ENCODE data around the gene SCARB1. TPM values are rescaled to one million over a fixed set of nuclear protein-coding genes. Genes with fewer than 3 reads are reported as not detected.
A peak's percentile ranks its signal among the peaks of the same experiment; 100 is the strongest.

Gene SCARB1
- total and polyA plus RNA-seq, 9 of the 15 experiments (the other 6 are each of a cell fraction or from before 2014, with no cell fraction given) = 0.56 to 157 (median 52.8) TPM

DNA sequence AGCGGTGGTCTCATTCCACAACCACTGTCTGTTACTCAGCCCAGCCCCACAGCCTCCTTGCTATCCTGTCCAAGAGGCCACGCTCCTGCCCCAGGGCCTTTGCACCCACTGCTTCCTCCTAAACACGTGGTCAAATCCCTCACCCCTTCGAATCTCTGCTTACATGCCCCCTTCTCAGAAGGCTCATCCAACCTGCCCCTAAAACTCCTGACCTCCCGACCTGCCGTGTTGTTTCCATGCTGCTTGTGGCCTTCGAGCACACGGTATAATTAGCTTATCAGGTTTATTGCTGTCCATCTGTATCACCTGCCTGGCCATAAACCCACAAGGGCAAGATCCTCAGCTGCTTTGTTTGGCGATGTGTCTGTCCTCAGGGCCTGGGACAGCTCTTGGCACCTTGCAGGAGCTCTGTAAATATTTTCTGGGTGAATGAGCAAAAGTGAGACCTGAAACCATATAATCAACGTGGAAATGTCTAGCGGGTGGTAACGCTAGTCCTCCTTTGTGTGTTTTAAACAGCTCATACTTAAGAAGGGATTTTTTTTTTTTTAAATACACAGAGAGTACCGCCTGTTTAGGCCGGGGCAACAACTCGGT is 36.0 kb downstream of the SCARB1 start:
- BruUV-seq (replicated peaks) = no TSS peak
- Histone ChIP-seq H3K36me3 (ENCODE audit: control insufficient read depth, insufficient read depth, low read length) (peaks cover 53% of the 10 kb centered on the region), H3K9ac (ENCODE audit: insufficient read depth in 1 of 2, low read depth in 2 of 2, low read length in 2 of 2) (peak overlapping the region in 1 of 2 experiments; percentile 7; a peak in 1 of 4 replicates), H3K4me2 (ENCODE audit: insufficient read depth, low read length) (no peak overlapping the region), H3K9me1 (ENCODE audit: control insufficient read depth, insufficient read depth, low read length) (peaks cover 4% of the 10 kb centered on the region), H3K4me3 (no peak overlapping the region), H2AFZ (ENCODE audit: low read depth, low read length) (no peak overlapping the region), H4K20me1 (replicated peaks; ENCODE audit: control insufficient read depth, insufficient read depth, low read length) (0 out of 2 replicates have a peak, but pooled peaks cover 10% of the 10 kb centered on the region), H3K4me1 (replicated peaks in 1 of 2; ENCODE audit: control insufficient read depth in 2 of 2, insufficient read depth in 2 of 2, low read length in 2 of 2) (peaks cover 4 to 13% of the 10 kb centered on the region in 2 experiments; a peak in 3 of 5 replicates), H3K27me3 (ENCODE audit: control insufficient read depth in 2 of 2, insufficient read depth in 2 of 2, low read length in 2 of 2) (no peaks in the 10 kb centered on the region), H3K9me3 (replicated peaks; ENCODE audit: control insufficient read depth, insufficient read depth, low read depth, low read length) (peaks cover 4% of the 10 kb centered on the region; the same call in 1 of the 2 replicates), H3K79me2 (ENCODE audit: control insufficient read depth, insufficient read depth, low read length) (peaks cover 77% of the 10 kb centered on the region), H3K27ac (ENCODE audit: extremely low read depth, low read depth, low read length) (no peak overlapping the region)
- ATAC-seq (no peak), DNase-seq (ENCODE audit: extremely low read depth in 1 of 4, low spot score in 3 of 4) (no peak), FAIRE-seq (no peak)
- ChIA-PET POLR2A (interaction anchor here (1.0 kb wide), 1 partner anchor 87 kb away, joined by 3 read pairs; the partner anchor contains the start of gene UBC), CTCF (ENCODE audit: low intra/inter-chr PET ratio) (no interaction called here)
- intact Hi-C loops (cut with micrococcal nuclease) = no loop called here
- 66% methylated on average over 15 of the region's 15 CpGs for WGBS (ENCODE audit: insufficient coverage, low coverage, missing lambda C conversion rate)
- in situ Hi-C loops (cut with MboI) = no loop called here
- TF ChIP-seq XRCC4 (IDR thresholded peaks at IDR 0.05; ENCODE audit: extremely low read depth, insufficient read depth, insufficient read length) = no peak
- TF ChIP-seq ZFX (CRISPR knock-in tag; IDR thresholded peaks at IDR 0.05) = no peak
- no peak for TF ChIP-seq RBM34 (IDR thresholded peaks at IDR 0.05; ENCODE audit: borderline replicate concordance, insufficient read depth, low read length)
- TF ChIP-seq MTF1 (CRISPR knock-in tag; IDR thresholded peaks at IDR 0.05; ENCODE audit: borderline replicate concordance) = no peak
- TF ChIP-seq, protein P1, sequence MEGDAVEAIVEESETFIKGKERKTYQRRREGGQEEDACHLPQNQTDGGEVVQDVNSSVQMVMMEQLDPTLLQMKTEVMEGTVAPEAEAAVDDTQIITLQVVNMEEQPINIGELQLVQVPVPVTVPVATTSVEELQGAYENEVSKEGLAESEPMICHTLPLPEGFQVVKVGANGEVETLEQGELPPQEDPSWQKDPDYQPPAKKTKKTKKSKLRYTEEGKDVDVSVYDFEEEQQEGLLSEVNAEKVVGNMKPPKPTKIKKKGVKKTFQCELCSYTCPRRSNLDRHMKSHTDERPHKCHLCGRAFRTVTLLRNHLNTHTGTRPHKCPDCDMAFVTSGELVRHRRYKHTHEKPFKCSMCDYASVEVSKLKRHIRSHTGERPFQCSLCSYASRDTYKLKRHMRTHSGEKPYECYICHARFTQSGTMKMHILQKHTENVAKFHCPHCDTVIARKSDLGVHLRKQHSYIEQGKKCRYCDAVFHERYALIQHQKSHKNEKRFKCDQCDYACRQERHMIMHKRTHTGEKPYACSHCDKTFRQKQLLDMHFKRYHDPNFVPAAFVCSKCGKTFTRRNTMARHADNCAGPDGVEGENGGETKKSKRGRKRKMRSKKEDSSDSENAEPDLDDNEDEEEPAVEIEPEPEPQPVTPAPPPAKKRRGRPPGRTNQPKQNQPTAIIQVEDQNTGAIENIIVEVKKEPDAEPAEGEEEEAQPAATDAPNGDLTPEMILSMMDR (IDR thresholded peaks at IDR 0.05 in 2 of 3, conservative IDR thresholded peaks at IDR 0.05 in 1 of 3; ENCODE audit: insufficient read depth in 2 of 3, low read depth in 1 of 3, low read length in 3 of 3) = no peak
- no peak for TF ChIP-seq ESRRB (CRISPR knock-in tag; IDR thresholded peaks at IDR 0.05; ENCODE audit: borderline replicate concordance)
- peak; percentile 83 for TF ChIP-seq BCOR (IDR thresholded peaks at IDR 0.05)
- no peak for TF ChIP-seq MEF2D (tag; conservative IDR thresholded peaks at IDR 0.05; ENCODE audit: low read depth)
- peak; percentile 33 to 63; a peak in 2 of 4 replicates for TF ChIP-seq KDM1A (IDR thresholded peaks at IDR 0.05)
- no peak for TF ChIP-seq SIN3B (IDR thresholded peaks at IDR 0.05; ENCODE audit: low read depth)
- no peak for TF ChIP-seq ZZZ3 (IDR thresholded peaks at IDR 0.05)
- no peak for TF ChIP-seq RAD21 (CRISPR knock-in tag; conservative IDR thresholded peaks at IDR 0.05 in 1 of 2, IDR thresholded peaks at IDR 0.05 in 1 of 2)
- no peak for TF ChIP-seq JUN (IDR thresholded peaks at IDR 0.05; ENCODE audit: borderline replicate concordance, low read depth, low read length)
- no peak for TF ChIP-seq JUN (CRISPR knock-in tag; IDR thresholded peaks at IDR 0.05; ENCODE audit: borderline replicate concordance)
- TF ChIP-seq SMARCA5 (IDR thresholded peaks at IDR 0.05) = peak; percentile 88
- TF ChIP-seq, protein P2, sequence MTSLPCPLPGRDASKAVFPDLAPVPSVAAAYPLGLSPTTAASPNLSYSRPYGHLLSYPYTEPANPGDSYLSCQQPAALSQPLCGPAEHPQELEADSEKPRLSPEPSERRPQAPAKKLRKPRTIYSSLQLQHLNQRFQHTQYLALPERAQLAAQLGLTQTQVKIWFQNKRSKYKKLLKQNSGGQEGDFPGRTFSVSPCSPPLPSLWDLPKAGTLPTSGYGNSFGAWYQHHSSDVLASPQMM (CRISPR knock-in tag; IDR thresholded peaks at IDR 0.05) = no peak
- no peak for TF ChIP-seq HMG20B (CRISPR knock-in tag; IDR thresholded peaks at IDR 0.05)
- TF ChIP-seq, protein P3, sequence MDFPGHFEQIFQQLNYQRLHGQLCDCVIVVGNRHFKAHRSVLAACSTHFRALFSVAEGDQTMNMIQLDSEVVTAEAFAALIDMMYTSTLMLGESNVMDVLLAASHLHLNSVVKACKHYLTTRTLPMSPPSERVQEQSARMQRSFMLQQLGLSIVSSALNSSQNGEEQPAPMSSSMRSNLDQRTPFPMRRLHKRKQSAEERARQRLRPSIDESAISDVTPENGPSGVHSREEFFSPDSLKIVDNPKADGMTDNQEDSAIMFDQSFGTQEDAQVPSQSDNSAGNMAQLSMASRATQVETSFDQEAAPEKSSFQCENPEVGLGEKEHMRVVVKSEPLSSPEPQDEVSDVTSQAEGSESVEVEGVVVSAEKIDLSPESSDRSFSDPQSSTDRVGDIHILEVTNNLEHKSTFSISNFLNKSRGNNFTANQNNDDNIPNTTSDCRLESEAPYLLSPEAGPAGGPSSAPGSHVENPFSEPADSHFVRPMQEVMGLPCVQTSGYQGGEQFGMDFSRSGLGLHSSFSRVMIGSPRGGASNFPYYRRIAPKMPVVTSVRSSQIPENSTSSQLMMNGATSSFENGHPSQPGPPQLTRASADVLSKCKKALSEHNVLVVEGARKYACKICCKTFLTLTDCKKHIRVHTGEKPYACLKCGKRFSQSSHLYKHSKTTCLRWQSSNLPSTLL (IDR thresholded peaks at IDR 0.05) = no peak
